Measurements from ENCODE around the gene PLXNA2. TPM values are rescaled to one million over a fixed set of nuclear protein-coding genes. Genes with fewer than 3 reads are reported as not detected.

PLXNA2 gene
- total RNA-seq, 1 donor from 2014 or later, result 0.07 TPM

DNA sequence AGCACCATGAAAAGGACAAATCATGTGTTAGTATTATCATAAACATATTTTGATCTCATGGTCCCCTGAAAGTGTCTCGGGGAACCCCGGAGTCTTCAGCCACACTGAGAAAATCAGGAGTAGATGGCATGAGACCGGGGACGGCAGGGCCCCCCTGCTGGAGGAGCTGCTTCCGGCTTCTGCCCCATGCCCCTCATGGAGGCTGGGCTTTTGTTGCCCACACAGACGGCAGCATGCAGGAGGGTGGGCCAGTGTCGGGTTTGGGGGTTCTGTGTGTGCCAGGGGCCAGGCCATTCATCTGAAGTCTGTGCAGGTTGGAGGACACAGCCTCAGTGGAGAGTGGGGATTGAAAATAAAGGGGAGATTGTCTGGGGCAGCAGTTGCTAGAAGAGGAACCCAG lies 258.2 kb downstream of the PLXNA2 start:
- intact Hi-C loops (cut with micrococcal nuclease), result no loop called here
- Mint-ChIP-seq H3K4me1 (ENCODE audit: low read depth) (no peaks in the 10 kb centered on the region), H3K27ac (no peak overlapping the region), H3K4me3 (ENCODE audit: low read depth) (no peak overlapping the region), H3K27me3 (ENCODE audit: low read depth) (peaks cover 17% of the 10 kb centered on the region), H3K36me3 (ENCODE audit: low read depth) (no peaks in the 10 kb centered on the region), H3K9me3 (no peaks in the 10 kb centered on the region)
- no peak for DNase-seq (ENCODE audit: low spot score)

DNA sequence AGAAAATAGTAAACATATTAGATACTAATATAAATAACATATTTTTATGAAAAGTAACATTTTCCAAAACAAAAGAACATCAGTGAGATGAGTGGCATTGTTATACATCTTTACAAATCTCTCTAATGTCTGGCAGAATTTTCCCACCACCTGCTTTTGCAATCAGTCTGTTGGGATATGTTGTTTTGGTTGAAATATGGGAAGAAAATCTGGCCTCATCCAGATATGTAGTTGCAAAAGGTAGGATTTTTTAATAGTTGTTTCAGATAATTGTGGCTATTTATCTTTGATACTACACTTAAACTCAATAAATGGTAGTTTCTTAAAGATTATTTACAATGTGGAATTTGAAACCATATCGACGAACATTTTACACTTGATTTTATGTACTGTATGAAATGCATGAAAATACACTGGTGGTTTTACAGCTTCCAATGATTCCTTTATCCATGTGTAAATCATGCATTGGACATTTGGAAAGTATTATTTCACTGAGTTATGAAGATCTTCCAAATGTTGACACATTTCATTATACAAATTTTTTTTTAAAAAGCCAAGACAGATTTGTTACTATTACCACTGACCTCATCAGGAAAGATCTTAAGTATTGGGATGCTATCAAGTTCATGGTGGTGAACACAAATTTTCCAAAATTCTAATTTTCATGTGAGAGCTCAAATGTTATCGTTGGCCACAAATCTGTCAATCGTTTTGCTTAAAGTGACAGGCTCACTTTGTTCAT lies 259.2 kb downstream of the PLXNA2 start:
- Mint-ChIP-seq H3K27ac (no peak overlapping the region), H3K36me3 (ENCODE audit: low read depth) (no peaks in the 10 kb centered on the region), H3K9me3 (no peaks in the 10 kb centered on the region), H3K27me3 (ENCODE audit: low read depth) (peaks cover 24% of the 10 kb centered on the region), H3K4me1 (ENCODE audit: low read depth) (no peaks in the 10 kb centered on the region), H3K4me3 (ENCODE audit: low read depth) (no peak overlapping the region)
- DNase-seq (ENCODE audit: low spot score), result no peak
- intact Hi-C loops (cut with micrococcal nuclease), result no loop called here

DNA sequence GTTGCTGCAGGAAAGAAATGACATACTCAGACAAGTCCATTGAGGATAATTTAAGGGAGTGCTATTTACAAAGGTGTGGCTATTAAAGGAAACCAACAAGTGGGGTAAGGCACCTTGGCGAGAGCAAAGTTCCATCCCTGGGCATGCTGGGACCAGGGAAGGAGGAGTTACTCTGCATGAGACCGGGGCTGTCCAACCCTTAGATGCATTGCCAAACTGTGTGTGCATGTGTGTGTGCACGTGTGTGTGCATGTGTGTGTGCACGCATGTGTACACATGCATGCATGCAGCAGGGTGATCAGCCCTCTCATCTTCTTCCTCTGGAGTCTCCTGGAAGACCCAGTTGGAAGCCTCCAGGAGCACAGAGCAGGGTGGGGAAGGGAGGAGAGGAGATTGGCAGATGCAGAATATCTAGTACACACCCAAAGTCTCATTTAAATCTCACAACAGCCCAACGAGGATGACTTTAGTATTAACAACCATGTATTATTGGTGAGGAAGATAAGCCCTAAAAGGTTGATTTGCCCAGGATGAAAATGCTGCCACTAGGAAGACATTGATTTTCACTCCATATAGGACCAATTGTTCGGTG lies 261.0 kb downstream of the PLXNA2 start:
- intact Hi-C loops (cut with micrococcal nuclease), result no loop called here
- Mint-ChIP-seq H3K4me1 (ENCODE audit: low read depth) (no peaks in the 10 kb centered on the region), H3K36me3 (ENCODE audit: low read depth) (no peaks in the 10 kb centered on the region), H3K4me3 (ENCODE audit: low read depth) (no peak overlapping the region), H3K27ac (no peak overlapping the region), H3K27me3 (ENCODE audit: low read depth) (peaks cover 26% of the 10 kb centered on the region), H3K9me3 (no peaks in the 10 kb centered on the region)
- no peak for DNase-seq (ENCODE audit: low spot score)

DNA sequence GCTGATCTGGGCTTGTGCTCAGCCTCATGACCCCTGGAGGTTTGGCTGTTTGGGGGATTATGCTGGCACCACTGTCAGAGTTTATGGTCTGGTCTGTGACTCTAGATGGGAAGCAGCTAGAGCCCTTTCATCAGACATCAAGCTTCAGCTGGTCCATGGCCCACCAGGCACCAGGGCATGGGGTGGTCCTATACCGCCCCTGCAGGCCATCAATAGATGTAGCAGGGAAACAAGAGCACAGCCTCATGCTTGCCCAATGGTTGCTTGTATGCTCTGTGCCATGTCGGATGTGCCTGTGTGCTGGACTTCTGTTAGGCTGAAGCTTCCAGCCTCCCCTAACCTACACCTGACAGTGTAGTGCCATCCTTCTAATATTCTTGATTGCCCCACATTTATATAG lies 262.2 kb downstream of the PLXNA2 start:
- DNase-seq (ENCODE audit: low spot score), result no peak
- Mint-ChIP-seq H3K4me1 (ENCODE audit: low read depth) (no peaks in the 10 kb centered on the region), H3K36me3 (ENCODE audit: low read depth) (no peaks in the 10 kb centered on the region), H3K27me3 (ENCODE audit: low read depth) (peaks cover 20% of the 10 kb centered on the region), H3K4me3 (ENCODE audit: low read depth) (no peak overlapping the region), H3K9me3 (no peaks in the 10 kb centered on the region), H3K27ac (no peak overlapping the region)
- intact Hi-C loops (cut with micrococcal nuclease), result no loop called here

DNA sequence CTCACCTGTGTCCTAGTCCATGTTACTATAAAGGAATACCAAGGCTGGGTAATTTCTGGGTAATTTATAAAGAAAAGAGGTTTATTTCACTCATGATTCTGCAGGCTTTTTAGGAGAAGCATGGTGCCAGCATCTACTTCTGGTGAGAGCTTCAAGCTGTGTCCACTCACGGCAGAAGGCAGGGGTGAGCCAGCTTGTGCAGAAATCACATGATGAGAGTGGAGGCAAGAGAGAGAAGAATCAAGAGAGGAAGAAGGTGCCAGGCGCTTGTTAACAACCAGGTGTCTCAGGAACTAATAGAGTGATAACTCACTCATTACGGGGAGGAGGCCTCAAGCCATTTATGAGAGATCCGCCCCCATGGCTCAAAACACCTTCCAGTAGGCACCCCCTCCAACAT lies 265.7 kb downstream of the PLXNA2 start:
- no peaks in the 10 kb centered on the region for H3K9me3 Mint-ChIP-seq
- H3K4me1 Mint-ChIP-seq (ENCODE audit: low read depth), result no peaks in the 10 kb centered on the region
- peaks cover 36% of the 10 kb centered on the region for H3K27me3 Mint-ChIP-seq (ENCODE audit: low read depth)
- no peak overlapping the region for H3K4me3 Mint-ChIP-seq (ENCODE audit: low read depth)
- H3K36me3 Mint-ChIP-seq (ENCODE audit: low read depth), result no peaks in the 10 kb centered on the region
- intact Hi-C loops (cut with micrococcal nuclease), result no loop called here
- no peak for DNase-seq (ENCODE audit: low spot score)
- no peak overlapping the region for H3K27ac Mint-ChIP-seq

DNA sequence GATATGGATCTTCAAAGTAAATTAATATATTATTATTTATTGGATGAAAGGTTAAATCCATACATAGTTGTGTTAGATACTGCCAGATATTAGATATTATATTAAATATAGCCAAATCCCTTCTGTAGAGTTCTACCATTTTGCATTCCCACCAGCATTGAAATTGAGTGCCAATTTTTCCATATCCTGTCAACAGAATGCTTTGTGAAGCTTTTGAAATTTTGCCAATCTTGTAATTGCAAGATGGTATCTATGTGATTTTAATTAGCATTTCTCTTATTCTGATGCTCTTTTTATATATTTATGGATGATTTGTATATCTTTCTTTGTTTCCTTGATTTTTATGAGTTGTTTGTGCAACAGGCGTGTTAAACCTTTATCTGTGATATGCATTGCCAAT lies 266.3 kb downstream of the PLXNA2 start:
- Mint-ChIP-seq H3K4me1 (ENCODE audit: low read depth) (no peaks in the 10 kb centered on the region), H3K4me3 (ENCODE audit: low read depth) (no peak overlapping the region), H3K27ac (no peak overlapping the region), H3K9me3 (no peaks in the 10 kb centered on the region), H3K36me3 (ENCODE audit: low read depth) (no peaks in the 10 kb centered on the region), H3K27me3 (ENCODE audit: low read depth) (peaks cover 38% of the 10 kb centered on the region)
- DNase-seq (ENCODE audit: low spot score), result no peak
- intact Hi-C loops (cut with micrococcal nuclease), result no loop called here

DNA sequence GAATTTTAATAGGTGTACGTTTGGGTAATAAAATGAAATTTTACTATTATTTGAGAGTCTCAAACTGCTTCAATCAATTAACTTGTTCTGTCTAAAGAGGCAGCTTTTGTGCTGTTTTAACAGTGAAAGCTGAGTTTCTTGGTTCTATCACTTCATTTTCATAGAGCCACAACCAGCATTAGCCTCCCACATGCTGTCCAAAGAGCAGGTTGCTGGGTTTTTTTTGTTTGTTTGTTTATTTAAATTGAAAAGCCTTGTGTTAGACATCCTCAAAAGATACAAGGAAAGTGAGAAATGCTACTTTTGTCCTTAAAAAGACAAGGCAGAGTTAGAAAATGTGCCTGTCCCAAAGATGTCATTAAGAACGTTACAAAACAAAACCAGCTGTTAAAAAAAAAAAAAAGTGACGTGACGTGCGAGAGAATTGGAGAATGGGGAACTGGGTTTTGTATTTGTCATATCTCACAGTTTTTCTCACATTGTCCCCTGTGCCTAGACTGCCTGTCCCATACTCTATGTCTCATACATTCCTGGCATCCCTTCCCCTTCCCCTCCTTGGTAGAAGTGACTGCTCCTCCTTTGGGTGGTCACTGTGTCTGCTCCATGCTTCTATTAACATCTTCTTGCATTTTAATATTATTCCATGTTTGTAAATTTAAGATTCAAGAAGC lies 270.2 kb downstream of the PLXNA2 start:
- no peaks in the 10 kb centered on the region for H3K9me3 Mint-ChIP-seq
- intact Hi-C loops (cut with micrococcal nuclease), result no loop called here
- no peaks in the 10 kb centered on the region for H3K36me3 Mint-ChIP-seq (ENCODE audit: low read depth)
- no peak overlapping the region for H3K27ac Mint-ChIP-seq
- H3K4me3 Mint-ChIP-seq (ENCODE audit: low read depth), result no peak overlapping the region
- peaks cover 37% of the 10 kb centered on the region for H3K27me3 Mint-ChIP-seq (ENCODE audit: low read depth)
- no peak for DNase-seq (ENCODE audit: low spot score)
- no peaks in the 10 kb centered on the region for H3K4me1 Mint-ChIP-seq (ENCODE audit: low read depth)

DNA sequence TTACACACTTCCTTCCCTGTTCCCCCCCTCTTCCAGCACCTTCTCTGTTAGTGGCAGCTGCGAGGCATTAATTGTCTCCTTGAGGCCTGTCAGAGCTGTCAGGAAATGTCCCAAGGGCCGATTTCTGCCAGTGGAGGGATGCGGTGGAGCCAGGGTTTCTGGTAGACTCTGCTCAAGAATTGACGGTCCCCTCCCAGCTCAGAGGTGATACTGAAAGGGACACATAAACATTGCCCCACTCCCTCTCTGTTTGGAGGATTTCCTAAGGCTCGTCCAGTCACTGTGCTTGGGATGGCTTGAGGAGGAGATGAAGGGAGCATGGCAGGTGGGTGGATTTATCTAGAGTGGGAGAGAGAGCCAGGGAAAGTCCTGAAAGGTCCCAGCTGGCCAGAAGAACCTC lies 271.8 kb downstream of the PLXNA2 start:
- Mint-ChIP-seq H3K27ac (no peak overlapping the region), H3K36me3 (ENCODE audit: low read depth) (no peaks in the 10 kb centered on the region), H3K9me3 (no peaks in the 10 kb centered on the region), H3K27me3 (ENCODE audit: low read depth) (peaks cover 33% of the 10 kb centered on the region), H3K4me3 (ENCODE audit: low read depth) (no peak overlapping the region), H3K4me1 (ENCODE audit: low read depth) (no peaks in the 10 kb centered on the region)
- DNase-seq (ENCODE audit: low spot score), result no peak
- intact Hi-C loops (cut with micrococcal nuclease), result no loop called here
